Activated T-helper 2 cell treated with anti-CD3 and anti-CD28 coated beads, Interferon-gamma antibody, Interleukin-2, Interleukin-4, amounts not matched to agents 10 μg/mL and 5 μg/mL and 100 μg/mL, durations not matched to agents 14 hours and 24 hours and 36 hours (primary cell): ENCODE measurements around the gene PLCB1. TPM values are rescaled to one million over a fixed set of nuclear protein-coding genes. Genes with fewer than 3 reads are reported as not detected.

Experiments used
- DNase-seq: peaks from one replicate; pipeline ENCODE4 v3.0.0; 2021; ENCODE audit warnings: low spot score
- H3K27ac Mint-ChIP-seq: one replicate; pipeline ENCODE4 v1.8.0; 2021; ENCODE audit warnings: mixed read lengths
- H3K27me3 Mint-ChIP-seq: one replicate; pipeline ENCODE4 v1.8.0; 2021; ENCODE audit warnings: low read depth, mixed read lengths
- H3K36me3 Mint-ChIP-seq: one replicate; pipeline ENCODE4 v1.8.0; 2021; ENCODE audit warnings: low read depth, mixed read lengths
- H3K4me1 Mint-ChIP-seq: one replicate; pipeline ENCODE4 v1.8.0; 2021; ENCODE audit warnings: low read depth, mixed read lengths
- H3K4me3 Mint-ChIP-seq: one replicate; pipeline ENCODE4 v1.8.0; 2021; ENCODE audit warnings: low read depth, mild to moderate bottlenecking, moderate library complexity, mixed read lengths
- H3K9me3 Mint-ChIP-seq: one replicate; pipeline ENCODE4 v1.8.0; 2021; ENCODE audit warnings: mixed read lengths
- intact Hi-C: fragments of 100-400 bp; cut with micrococcal nuclease; formaldehyde crosslinking; loops from one replicate; pipeline ENCODE4 v1.15.1; 2023
- total RNA-seq: library from RNA; stranded (reverse); gene quantifications from 2 replicates; pipeline ENCODE4 v1.2.3, GENCODE V29; 2022

Gene PLCB1
- total RNA-seq, 1 donor from 2014 or later = 2.6 TPM

DNA sequence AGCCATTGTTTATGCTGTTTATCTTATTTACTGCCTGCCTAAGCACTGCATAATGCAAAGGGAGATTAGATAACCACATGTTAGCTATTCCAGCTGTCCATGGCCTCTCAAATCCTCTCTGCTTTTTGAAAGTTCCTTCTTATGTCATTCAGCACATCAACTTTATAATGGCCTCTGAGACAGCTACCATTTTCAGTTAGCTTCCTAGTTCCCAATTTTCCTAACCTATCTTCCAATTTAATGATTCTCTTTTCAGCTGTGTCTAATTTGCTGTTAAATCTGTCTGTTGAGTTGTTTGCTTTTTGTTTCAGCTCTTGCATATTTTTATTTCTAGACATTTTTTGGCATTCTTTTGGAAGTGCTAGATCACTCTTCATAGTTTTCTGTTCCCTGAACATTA is 763.4 kb downstream of the PLCB1 start:
- Mint-ChIP-seq H3K4me1 (no peaks in the 10 kb centered on the region), H3K9me3 (peaks cover 37% of the 10 kb centered on the region), H3K4me3 (no peak overlapping the region), H3K27ac (no peak overlapping the region), H3K36me3 (no peaks in the 10 kb centered on the region), H3K27me3 (no peaks in the 10 kb centered on the region)
- intact Hi-C loops = no loop called here
- no peak for DNase-seq

DNA sequence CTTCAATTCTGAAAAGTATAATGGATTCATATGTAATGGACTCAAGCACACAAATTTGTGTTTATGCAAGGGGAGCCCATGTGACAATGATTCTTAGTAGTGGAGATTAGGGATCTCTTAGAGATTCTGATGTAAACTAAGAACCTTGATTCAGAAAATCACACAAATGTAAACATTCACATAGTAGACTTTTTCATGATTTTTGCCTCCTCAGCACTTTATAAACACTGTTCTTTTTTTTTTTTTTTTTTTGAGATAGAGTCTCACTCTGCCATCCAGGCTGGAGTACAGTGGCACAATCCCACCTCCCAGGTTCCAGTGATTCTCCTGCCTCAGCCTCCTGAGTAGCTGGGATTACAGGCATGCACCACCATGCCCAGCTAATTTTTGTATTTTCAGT is 766.8 kb downstream of the PLCB1 start:
- Mint-ChIP-seq H3K36me3 (no peaks in the 10 kb centered on the region), H3K4me3 (no peak overlapping the region), H3K27me3 (no peaks in the 10 kb centered on the region), H3K9me3 (peaks cover 25% of the 10 kb centered on the region), H3K4me1 (no peaks in the 10 kb centered on the region), H3K27ac (no peak overlapping the region)
- no peak for DNase-seq
- intact Hi-C loops = no loop called here

DNA sequence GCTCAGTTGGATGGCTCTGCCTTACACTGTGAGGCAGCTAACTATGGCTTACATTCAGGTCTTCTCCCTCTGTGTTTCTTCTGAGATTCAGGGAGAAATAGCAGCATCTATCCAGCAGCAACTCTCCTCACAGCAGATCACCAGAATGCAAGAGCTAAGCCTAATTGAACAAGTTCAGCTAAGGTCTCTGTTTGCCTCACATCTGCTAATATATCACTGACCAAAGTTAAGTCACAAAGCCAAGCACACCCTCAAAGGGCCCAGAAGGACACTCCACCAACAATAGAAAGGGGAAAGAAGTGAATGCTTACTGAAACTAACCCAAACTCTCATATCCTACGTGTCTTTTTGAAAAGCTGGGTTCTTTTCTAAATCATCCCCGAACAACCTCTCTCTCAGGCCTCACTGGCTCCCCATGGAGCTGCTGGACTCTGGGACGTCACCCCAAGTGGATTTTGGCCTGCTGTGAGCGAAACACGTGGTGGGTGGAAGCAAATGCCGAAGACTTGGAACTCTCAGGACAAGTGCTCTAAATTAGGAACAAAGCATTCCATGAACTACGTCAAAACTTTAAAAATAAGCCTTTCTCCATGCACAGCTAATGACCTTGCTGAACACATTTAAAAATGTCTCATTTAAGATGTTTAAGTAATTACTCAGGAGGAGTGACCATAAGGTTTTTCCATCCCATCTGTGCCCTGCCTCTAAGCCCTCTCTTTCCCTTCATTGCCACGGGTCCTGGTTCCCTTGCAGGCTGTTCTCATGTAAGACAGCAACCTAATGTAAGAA is 769.4 kb downstream of the PLCB1 start:
- Mint-ChIP-seq H3K4me1 (no peaks in the 10 kb centered on the region), H3K36me3 (no peaks in the 10 kb centered on the region), H3K27ac (no peak overlapping the region), H3K9me3 (peaks cover 4% of the 10 kb centered on the region), H3K4me3 (no peak overlapping the region), H3K27me3 (no peaks in the 10 kb centered on the region)
- intact Hi-C loops = no loop called here
- DNase-seq = no peak

DNA sequence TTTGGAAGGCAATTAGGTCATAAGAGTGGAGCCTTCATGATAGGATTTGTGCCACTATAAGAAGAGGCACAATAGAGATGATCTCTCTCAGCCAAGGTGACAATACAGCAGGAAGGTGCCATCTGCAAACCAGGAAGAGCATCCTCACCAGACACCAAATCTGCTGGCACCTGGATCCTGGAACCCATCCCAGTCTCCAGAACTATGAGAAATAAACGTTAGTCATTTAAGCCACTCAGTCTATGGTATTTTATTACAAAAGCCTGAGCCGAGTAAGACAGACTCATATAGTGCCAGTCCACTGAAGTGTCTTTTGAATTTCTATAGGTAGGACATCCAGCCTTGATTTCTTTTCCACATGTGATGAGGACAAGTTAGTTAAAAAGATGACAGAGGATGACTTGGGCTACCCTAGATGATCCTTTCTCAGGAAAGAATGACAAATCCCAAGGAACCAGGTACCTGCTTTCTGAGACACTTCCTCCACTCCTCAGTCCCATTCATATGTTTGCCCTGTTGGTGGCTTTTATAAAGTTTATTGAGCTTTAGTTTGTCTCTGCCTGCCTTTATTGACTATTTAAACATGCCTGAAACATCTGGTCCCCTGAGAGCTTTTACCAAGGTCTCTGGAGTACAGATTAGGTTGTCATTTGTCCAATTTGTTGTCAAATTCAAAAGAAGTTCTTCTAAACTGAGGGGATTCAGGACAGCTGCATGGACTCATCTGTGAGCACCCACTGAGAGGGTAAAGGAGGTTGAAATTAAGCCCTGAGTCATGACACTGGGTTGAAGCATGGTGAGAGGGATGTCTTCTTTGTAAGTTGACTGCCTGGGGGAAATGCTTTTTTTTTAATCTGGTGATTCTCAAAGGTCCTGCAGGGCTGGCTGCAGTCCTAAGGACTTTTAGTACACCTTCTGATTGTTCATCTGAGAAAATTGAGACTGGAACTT is 771.9 kb downstream of the PLCB1 start:
- H3K4me1 Mint-ChIP-seq = no peaks in the 10 kb centered on the region
- H3K4me3 Mint-ChIP-seq = no peak overlapping the region
- no peaks in the 10 kb centered on the region for H3K36me3 Mint-ChIP-seq
- no peaks in the 10 kb centered on the region for H3K9me3 Mint-ChIP-seq
- intact Hi-C loops = no loop called here
- no peak overlapping the region for H3K27ac Mint-ChIP-seq
- no peak for DNase-seq
- no peaks in the 10 kb centered on the region for H3K27me3 Mint-ChIP-seq

DNA sequence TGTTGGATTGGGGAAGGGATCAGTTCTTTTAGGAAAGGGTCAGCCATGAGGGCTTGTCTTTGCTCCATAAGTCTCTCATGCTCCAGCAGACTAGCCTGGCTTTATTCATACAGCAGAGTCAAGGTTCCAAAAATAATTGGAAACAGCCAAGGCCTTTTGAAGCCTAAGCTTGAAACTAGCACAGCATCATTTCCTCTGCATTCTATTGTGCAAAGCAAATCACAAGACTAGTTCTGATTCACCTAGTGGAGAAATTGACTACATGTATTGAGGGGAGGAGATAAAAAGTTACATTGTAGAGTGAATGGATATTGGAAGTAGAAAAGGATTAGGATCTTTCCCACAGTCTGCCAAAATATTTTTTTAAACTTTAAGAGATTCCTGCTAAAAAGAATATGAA is 777.5 kb downstream of the PLCB1 start:
- no peaks in the 10 kb centered on the region for H3K4me1 Mint-ChIP-seq
- H3K27me3 Mint-ChIP-seq = no peaks in the 10 kb centered on the region
- no peak for DNase-seq
- H3K9me3 Mint-ChIP-seq = no peaks in the 10 kb centered on the region
- H3K4me3 Mint-ChIP-seq = no peak overlapping the region
- H3K27ac Mint-ChIP-seq = no peak overlapping the region
- intact Hi-C loops = no loop called here
- H3K36me3 Mint-ChIP-seq = no peaks in the 10 kb centered on the region

DNA sequence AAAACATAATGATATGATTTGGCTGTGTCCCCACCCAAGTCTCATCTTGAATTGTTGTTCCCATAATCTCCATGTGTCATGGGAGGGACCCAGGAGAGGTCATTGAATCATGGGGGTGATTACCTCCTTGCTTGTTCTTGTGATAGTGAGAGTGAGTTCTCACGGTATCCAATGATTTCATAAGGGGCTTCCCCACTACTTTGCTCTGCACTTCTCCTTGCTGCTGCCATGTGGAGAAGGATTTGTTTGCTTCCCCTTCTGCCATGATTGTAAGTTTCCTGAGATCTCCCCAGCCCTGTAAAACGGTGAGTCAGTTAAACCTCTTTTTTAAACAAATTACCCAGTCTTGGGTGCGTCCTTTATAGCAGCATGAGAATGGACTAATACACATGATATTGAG is 780.0 kb downstream of the PLCB1 start:
- peaks cover 9% of the 10 kb centered on the region for H3K9me3 Mint-ChIP-seq
- H3K36me3 Mint-ChIP-seq = no peaks in the 10 kb centered on the region
- no peaks in the 10 kb centered on the region for H3K4me1 Mint-ChIP-seq
- intact Hi-C loops = no loop called here
- no peak overlapping the region for H3K27ac Mint-ChIP-seq
- H3K27me3 Mint-ChIP-seq = no peaks in the 10 kb centered on the region
- H3K4me3 Mint-ChIP-seq = no peak overlapping the region
- no peak for DNase-seq

DNA sequence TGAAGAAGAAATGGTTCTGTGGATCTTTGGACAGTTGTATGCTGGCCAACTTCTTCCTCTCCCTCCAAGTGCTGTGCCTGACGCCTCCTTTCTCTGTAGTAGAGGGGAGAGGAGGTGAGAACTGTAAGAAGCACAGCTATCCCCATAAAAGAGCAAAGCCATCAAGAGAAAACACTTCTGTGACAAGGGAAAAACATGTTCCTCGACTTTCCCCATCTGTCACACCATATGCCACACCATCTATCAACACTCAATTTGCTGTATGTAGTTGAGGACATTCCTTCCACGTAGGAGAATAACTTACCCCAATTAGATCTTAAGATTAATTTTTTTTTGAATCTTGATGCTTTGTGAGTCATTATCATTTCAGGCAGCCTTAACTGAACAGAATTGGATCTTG is 780.7 kb downstream of the PLCB1 start:
- no peaks in the 10 kb centered on the region for H3K27me3 Mint-ChIP-seq
- H3K27ac Mint-ChIP-seq = no peak overlapping the region
- no peak overlapping the region for H3K4me3 Mint-ChIP-seq
- no peaks in the 10 kb centered on the region for H3K36me3 Mint-ChIP-seq
- no peaks in the 10 kb centered on the region for H3K4me1 Mint-ChIP-seq
- intact Hi-C loops = no loop called here
- no peak for DNase-seq
- peaks cover 9% of the 10 kb centered on the region for H3K9me3 Mint-ChIP-seq

DNA sequence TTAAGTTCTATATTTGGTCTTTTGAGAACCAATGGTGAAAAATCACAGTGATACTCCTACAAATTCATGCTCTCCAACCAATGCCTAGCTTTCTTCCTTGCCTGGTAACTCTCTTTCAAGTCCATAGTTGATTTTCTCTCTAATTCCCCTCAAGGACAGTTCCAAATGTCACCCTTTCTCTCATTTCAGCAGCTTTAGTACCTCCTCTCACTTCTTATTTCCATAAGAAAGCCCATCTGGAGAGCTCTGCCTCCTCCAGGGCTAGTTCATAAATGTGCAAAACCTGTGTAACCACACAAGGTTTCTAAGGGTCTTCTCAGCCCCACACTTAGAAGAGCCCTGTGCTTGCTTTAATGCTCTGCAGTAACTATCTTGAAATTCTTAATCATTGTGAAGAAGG is 781.4 kb downstream of the PLCB1 start:
- Mint-ChIP-seq H3K27ac (no peak overlapping the region), H3K27me3 (no peaks in the 10 kb centered on the region), H3K4me3 (no peak overlapping the region), H3K36me3 (no peaks in the 10 kb centered on the region), H3K9me3 (peaks cover 9% of the 10 kb centered on the region), H3K4me1 (no peaks in the 10 kb centered on the region)
- DNase-seq = no peak
- intact Hi-C loops = no loop called here

DNA sequence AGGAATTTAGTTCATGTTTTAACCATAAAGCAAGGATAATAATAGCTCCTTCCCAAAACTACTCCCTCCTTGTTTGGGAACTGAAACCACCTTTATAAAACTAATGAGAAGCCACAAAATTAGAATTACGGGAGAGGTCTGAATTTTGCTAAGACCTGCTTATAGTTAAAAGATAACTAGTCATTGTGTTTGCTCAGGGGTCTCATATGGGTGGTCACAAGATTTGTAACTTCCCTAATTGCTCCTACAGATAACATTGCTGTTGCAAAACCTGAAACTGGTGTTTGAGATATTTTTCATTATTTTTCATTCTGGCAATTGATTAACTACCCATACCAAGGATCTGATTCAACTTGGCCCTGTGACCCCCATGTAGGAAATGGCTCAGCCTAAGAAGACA is 782.4 kb downstream of the PLCB1 start:
- Mint-ChIP-seq H3K36me3 (no peaks in the 10 kb centered on the region), H3K9me3 (peaks cover 9% of the 10 kb centered on the region), H3K27ac (no peak overlapping the region), H3K4me1 (no peaks in the 10 kb centered on the region), H3K4me3 (no peak overlapping the region), H3K27me3 (no peaks in the 10 kb centered on the region)
- intact Hi-C loops = no loop called here
- DNase-seq = no peak

DNA sequence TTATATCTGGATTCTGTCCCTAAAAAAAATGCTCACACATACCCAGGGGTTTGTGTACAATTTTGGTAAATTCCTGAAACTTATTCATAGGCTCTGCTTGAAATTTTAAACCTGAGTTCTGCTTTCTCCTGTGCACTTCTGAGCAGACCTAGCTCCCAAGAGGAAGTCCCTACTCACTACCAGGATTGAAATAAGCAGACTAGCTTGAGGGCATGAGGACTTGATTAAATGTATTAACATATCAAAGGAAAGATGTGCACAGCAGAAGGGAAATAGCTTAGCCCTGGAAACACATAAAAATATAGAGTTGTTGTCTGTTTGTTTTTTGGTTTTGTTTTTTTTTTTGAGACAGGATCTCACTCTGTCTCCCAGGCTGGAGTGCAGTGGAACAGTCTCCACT is 785.0 kb downstream of the PLCB1 start:
- intact Hi-C loops = no loop called here
- no peak overlapping the region for H3K4me3 Mint-ChIP-seq
- H3K27me3 Mint-ChIP-seq = no peaks in the 10 kb centered on the region
- H3K36me3 Mint-ChIP-seq = no peaks in the 10 kb centered on the region
- DNase-seq = no peak
- H3K27ac Mint-ChIP-seq = no peak overlapping the region
- no peaks in the 10 kb centered on the region for H3K4me1 Mint-ChIP-seq
- peaks cover 9% of the 10 kb centered on the region for H3K9me3 Mint-ChIP-seq

DNA sequence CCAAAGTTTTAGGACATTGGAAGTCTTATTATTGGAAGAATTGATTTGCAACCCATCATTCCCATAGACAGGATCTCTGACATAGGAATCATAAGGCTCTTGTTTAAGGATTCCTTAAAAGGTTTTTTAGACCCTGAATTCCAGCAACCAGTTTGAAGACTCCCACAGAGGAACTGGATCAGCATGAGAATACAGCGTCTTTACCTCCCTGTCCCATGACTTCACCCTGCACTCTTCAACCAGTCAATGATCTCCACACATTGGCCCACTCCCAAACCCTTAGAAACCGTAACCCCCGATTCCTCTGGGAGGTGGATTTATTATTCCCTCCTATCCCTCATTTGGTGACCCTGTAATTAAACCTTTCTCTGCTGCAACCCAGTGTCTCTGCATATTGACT is 786.1 kb downstream of the PLCB1 start:
- Mint-ChIP-seq H3K27ac (no peak overlapping the region), H3K27me3 (no peaks in the 10 kb centered on the region), H3K9me3 (peaks cover 9% of the 10 kb centered on the region), H3K4me1 (no peaks in the 10 kb centered on the region), H3K4me3 (no peak overlapping the region), H3K36me3 (no peaks in the 10 kb centered on the region)
- intact Hi-C loops = no loop called here
- DNase-seq = no peak

DNA sequence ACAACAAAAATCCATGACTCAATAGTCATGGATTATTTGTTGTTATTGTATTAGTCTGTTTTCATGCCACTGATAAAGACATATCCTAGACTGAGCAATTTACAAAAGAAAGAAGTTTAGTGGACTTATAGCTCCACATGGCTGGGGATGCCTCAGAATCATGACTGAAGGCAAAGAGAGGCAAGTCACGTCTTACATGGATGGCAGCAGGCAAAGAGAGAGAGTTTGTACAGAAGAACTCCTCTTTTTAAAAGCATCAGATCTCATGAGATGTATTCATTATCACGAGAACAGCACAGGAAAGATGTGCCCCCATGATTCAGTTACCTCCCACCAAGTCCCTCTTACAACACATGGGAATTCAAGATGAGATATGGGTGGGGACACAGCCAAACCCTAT is 792.5 kb downstream of the PLCB1 start:
- Mint-ChIP-seq H3K27me3 (no peaks in the 10 kb centered on the region), H3K36me3 (no peaks in the 10 kb centered on the region), H3K4me1 (no peaks in the 10 kb centered on the region), H3K27ac (no peak overlapping the region), H3K9me3 (no peaks in the 10 kb centered on the region), H3K4me3 (no peak overlapping the region)
- intact Hi-C loops = no loop called here
- no peak for DNase-seq

DNA sequence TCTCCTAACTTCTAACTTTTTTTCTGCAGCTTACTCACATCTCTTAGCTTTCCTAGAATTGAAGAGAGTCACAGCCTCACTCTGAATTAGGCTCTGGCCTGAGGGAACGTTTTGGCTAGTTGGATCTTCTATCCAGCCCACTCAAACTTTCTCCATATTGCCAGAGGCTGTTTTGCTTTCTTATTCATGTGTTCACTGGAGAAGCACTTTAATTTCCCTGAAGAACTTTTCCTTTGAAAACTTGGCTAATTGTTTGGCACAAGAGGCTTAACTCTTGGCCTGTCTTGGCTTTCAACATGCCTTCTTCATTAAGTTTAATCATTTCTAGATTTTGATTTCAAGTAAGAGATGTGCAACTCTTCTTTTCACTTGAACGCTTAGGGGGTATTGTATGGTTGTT is 798.7 kb downstream of the PLCB1 start:
- no peaks in the 10 kb centered on the region for H3K27me3 Mint-ChIP-seq
- intact Hi-C loops = no loop called here

More for the DNA sequence above, 798.7 kb downstream of the PLCB1 start:
- no peak overlapping the region for H3K27ac Mint-ChIP-seq
- H3K4me1 Mint-ChIP-seq = no peaks in the 10 kb centered on the region
- DNase-seq = no peak
- H3K4me3 Mint-ChIP-seq = no peak overlapping the region
- peaks cover 3% of the 10 kb centered on the region for H3K9me3 Mint-ChIP-seq
- no peaks in the 10 kb centered on the region for H3K36me3 Mint-ChIP-seq
